Measurements from ENCODE around the gene FBLN5. TPM values are rescaled to one million over a fixed set of nuclear protein-coding genes. Genes with fewer than 3 reads are reported as not detected.
"Not testable (repeated sequence)": the region's sequence is repeated elsewhere in the genome, so short reads cannot be mapped to it uniquely, and the experiment has no call there.

FBLN5 gene
- total RNA-seq, 1 donor from 2014 or later: 86.9 TPM

- no peak for DNase-seq (ENCODE audit: low spot score)
Measured at GRCh38 chr14:91885839-91886238, 61.7 kb downstream of the FBLN5 start.

DNA sequence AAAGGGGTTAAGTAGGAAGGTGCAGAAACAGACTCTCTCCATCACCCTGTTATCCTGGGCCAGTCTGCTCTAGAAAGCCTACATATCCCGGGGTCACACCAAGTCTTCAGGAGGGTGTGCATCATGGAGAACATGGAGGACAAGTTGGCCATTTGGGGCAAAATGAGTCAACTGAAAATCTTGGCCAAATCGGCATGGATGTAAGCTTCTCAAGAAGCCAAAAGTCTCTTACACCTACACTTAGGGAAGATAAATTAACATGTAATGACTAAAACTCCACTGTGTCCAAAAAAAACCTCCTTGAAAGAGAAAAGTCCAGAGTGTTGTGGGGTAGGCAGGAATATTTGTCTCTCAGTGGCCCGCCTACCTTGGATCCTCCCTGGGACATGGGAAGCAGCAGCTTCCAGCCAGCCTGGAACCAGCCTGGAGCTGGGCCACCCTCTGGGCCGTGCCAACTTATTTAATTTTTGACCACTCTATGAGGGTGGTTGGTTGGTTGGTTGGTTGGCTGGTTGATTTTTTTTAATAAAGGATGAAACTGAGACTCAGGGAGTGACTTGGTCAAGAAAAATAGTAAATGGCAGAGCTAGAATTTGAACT is 62.3 kb downstream of the FBLN5 start:
- DNase-seq (ENCODE audit: low spot score): no peak

DNA sequence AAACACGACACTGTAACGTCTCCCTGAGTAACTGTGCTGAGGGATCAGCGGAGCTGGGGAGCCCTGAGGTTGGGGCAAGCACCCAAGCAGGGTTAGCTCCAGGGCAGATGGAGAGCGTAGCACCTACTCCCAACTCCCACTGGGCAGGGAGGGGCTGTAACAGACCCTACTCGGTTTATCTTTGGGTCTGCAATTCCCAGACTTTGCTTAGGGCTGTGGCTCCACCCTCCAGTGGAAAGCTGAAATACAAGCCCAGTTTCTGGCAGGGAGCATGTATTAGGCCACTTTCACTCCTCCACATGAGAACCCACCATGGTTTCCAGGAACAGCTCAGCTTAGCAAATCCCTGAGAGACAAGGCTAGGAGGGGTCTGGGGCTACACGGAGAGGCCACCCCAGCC is 62.8 kb downstream of the FBLN5 start:
- no peak for DNase-seq (ENCODE audit: low spot score)

- DNase-seq (ENCODE audit: low spot score): no peak
Measured at GRCh38 chr14:91883753-91884152, 63.7 kb downstream of the FBLN5 start.

DNA sequence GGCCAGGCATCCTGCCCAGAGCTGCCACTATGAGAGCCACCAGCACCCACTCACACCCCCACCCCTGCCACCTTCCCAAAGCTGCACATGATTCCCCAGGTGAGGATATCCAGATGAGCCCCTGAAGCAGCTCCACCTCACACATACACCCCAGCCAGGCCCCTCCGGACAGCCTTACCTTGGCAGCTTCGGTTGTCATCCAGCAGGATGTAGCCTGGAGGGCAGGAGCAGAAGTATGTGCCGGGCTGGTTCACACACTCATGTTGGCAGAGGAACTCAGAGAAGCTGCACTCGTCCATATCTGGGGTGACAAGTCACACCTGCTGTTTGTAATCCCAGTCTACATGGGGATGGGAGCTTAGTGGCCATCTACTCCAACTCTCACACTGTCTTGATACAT is 64.7 kb downstream of the FBLN5 start:
- DNase-seq (ENCODE audit: low spot score): no peak

DNA sequence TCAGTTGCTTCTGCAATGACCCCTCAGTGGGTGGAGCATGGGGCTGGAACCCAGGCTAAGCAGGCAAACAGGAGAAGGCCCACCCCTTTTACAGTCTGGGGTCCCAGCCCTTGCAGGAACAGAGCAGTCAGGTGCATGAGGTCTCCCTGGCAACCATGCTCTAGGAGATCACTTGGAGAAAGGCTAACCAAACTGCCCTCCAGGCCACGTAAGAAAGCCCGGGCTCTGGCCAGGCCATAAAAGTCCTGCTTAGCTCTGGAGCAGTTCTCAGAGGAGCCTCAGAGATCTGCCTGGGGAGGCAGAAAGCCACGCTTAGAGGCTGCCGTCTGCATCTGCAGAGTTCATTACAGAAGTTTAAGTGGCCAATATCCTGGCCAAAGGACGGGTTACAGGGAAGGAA is 65.1 kb downstream of the FBLN5 start:
- DNase-seq (ENCODE audit: low spot score): no peak

DNA sequence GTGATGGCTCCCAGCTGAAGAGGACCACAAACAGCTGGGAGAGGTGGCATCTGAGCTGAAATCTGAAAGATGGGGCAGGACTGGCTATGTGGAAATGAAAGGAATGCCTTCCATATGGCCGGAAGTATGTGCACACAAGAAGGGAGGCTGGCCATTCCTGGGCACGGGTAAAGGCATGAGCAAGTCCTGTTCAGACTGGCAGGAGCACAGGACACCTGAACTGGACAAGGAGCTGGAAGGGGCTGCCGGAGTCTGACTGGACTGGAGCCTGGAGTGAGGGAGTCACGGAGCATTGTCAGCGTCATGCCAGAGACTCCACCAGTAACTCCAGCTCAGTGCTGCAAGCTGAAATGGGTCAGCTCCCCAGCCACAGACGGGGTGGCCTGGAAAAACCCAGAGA is 68.3 kb downstream of the FBLN5 start:
- no peak for DNase-seq (ENCODE audit: low spot score)

DNA sequence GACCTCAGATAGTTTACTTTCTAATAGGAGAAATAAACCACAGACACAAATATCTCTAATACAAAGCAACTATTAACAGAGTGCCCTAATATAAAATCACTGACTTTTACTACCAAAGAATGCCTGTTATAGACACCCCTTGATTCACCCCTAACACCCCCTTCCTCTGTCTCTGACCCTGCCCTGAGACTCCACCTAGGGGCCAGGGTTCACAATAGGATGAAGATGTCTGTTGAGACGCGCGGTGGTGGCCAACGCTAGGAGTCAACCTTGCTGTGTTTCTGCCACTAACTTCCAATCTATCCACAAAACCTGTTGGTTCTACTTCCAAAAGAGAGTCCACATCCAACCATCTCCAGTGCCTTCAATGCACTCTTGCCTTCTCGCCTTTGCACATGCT is 69.2 kb downstream of the FBLN5 start:
- no peak for DNase-seq (ENCODE audit: low spot score)

GRCh38 chr14:91877376-91877915 is 70.0 kb downstream of the FBLN5 start:
- DNase-seq (ENCODE audit: low spot score): no peak

DNA sequence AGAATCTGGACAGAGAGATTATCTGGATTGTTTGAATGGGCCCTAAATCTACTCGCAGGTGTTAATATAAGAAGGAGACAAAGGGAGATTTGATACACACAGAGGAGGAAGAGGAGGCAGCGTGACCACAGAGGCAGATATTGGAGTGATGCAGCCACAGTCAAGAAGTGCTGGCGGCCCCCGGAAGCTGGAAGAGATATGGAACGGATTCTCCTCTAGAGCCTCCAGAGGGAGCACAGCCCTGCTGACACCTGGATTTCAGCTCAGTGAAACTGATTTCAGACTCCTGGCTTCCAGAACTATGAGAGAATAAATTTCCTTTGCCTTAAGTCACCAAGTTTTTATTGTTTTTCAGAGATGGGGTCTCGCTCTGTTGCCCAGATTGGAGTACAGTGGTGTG is 71.0 kb downstream of the FBLN5 start:
- DNase-seq (ENCODE audit: low spot score): no peak

DNA sequence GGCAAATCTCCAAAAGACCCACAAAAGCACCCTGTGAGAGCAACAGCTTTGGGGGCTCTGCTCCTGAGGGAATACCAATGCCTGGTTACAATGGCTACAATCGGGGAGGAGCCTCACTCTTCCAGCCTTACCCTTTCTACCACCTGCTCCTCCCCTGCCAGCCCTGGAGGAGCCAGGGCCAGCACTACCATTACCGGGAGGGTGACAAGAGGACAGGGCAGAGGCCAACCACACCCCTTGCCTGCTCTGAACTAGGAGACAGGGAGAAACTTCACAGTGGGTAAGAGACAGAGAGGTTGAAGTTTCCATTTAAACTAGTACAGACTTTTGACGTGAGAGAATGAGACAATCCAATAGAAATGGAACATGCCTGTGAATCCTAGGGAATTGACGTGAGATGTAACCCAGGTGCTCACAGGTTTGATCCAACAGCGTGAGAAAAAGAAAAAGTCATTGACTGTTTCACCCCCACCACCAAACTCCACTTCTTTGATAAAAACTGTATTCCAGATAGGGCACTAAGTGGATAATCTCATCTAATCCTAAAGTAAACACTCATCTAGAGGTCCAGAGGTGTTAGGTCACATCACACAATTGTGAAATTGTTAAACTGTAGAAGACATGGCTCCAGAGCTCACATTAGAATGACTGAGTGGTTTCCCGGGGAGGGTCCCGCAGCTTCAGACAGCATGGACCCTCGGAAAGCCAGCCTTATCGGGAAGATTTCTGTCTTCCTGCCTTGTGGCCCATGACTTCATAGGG is 71.8 kb downstream of the FBLN5 start:
- no peak for DNase-seq (ENCODE audit: low spot score)

DNA sequence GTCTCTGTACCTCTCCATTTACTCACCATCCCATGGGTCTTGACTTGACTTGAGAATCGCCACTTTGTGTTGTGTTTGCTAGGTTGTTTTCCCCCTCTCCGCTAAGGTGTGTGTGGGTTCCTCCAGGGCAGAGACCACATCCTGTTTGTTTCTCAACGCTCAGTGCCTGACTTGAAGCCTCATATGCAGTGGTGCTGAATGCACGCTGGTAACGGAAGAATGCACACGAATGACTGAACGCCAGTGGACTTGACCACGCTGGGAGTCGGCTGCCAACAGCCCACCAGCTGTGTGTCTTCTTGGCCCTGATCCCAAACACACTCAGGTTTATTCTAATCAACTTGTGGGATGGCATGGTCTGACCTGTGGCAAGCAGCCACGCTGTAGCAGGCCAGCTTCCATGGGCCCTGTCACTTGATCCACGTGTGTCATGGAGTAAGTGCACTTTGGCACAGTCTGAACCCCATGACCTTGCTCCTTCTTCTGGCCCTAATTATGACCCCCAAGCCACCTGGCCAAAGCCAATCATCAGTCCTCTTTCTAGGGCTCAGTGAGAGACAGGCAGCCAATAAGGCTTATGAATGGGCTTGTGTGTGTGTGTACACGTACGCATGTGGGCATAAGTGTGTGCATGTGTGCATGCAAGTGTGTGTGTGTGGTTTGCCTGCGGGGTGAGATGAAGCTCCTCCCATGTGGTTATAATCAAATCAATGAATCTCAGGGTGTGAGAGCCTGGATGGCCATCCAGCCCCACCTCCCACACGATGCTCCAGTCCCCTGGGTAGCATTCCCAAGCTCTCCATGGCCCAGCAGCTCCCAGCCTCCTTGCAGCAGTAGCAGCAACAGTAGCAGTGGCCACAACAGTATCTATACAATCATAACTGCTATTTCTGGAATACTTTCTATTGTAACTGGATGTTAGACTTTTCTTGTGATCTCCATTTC is 73.8 kb downstream of the FBLN5 start:
- DNase-seq (ENCODE audit: low spot score): no peak

- DNase-seq (ENCODE audit: low spot score): peak; percentile 19
Measured at GRCh38 chr14:91872517-91873470, 74.7 kb downstream of the FBLN5 start.

- DNase-seq (ENCODE audit: low spot score): no peak
Measured at GRCh38 chr14:91872011-91872501, 75.4 kb downstream of the FBLN5 start.

GRCh38 chr14:91871401-91871800 is 76.1 kb downstream of the FBLN5 start:
- DNase-seq (ENCODE audit: low spot score): not testable (repeated sequence)

DNA sequence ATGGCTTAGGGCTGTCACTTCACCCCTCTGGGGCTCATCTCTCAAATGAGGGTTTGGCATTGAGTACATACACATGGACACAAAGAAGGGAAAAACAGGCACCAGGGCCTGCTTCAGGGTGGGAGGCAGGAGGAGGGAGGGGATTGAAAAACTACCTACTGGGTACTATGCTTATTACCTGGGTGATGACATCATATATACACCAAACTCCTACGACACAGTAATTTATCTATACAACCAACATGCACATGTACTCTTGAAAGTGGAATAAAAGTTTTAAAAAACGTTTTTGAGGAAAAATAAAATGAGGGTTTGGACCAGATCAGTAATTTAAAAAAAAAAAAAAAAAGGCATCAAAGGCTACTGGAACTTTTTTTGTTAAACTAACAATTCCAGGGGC is 76.6 kb downstream of the FBLN5 start:
- no peak for DNase-seq (ENCODE audit: low spot score)

DNA sequence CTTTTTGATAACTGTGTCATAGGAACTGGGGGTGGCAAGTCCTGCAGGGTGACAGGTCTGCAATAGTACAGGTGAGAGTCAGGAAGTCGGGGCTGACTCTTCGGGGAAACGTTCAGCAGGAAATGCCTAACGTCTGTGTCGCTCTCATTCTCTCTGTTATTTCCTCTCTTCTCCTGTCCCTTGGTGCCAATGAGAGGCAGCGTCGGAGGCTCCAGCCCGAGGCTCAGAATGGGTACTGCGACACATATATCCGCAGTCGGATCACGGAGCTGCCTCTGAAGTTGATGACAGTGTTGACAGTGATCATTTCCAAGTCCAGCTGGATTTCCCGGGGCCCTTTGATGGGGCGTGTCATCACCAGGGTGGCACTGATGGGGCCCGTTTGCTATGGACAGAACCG is 77.5 kb downstream of the FBLN5 start:
- DNase-seq (ENCODE audit: low spot score): no peak

DNA sequence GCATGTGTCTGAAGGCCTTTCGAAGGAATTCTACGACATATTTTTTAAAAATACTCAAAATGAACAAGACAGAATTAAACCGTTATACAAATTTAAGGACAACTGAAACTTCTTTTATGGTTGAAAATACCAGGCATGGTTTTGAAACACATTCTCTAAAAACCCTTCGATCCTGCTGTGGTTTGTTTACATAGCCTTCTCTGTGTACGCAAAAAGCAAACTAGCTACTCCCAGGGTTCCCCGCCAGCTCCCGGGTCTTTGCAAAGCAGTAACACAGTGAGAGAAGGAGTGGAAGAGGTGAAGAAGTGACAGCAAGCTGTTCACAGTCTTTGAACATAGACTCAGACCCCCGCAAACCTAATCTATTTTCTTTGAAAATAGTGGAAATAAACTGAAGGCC is 77.9 kb downstream of the FBLN5 start:
- DNase-seq (ENCODE audit: low spot score): no peak

DNA sequence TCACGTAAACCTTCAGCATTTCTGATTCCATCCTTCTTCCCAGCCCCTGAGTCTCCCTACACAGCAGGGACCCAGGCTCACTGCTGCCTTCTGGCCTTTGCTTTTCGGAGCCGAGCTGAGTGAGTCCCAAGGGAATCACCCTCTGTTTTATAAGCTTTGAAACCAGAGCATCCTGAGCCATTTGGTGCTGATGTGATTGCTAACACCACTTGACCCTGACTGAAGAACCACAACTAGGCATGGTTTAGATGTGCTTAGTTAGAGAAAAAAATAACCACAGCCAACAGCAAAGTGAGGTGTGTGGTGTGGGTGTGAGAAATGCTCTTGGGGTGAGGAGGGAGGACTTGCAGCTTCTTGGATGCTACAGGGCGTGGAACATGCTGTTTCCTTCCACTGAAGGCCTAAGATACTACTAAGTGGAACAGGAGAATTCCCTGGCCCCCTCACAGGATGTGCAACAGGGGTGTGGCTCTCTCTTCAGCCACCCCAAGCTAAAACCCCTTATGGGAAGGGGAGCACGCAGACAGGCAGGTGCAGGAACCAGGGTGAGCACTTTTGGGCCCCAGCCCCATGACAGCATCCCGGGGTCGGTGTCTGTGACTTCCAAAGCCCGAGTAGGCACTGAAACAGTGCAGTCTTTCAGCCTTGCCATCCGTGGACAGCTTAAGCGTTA is 80.0 kb downstream of the FBLN5 start, which contains the start of gene TC2N:
TC2N (minus strand) TSS at position 221 of the 673 bp plus-strand sequence. CDS start 53,767 bp downstream, outside the sequence.
- no peak for DNase-seq (ENCODE audit: low spot score)

Measured in umbilical cord (tissue), 2 donors.